Endothelial cell of umbilical vein (primary cell): ENCODE data around the gene TMEM127. TPM values are rescaled to one million over a fixed set of nuclear protein-coding genes. Genes with fewer than 3 reads are reported as not detected.

ENCODE experiments used
- BruUV-seq: library from RNA; stranded (reverse); fragments of 400-500 nt; replicated peaks from 2 replicates; lab custom pipeline; 2021; lab: Mats Ljungman, UMichigan
- CTCF ChIA-PET: fragments of 300-600, 350-600 bp; sonication (Branson Sonifier 250); formaldehyde crosslinking; loops from one replicate; lab custom pipeline; 2021; ENCODE audit warnings: antibody characterized with exemption, inconsistent platforms; lab: Charles Lee
- POLR2A ChIA-PET: fragments of 300-600, 350-600 bp; sonication (Branson Sonifier 250); formaldehyde crosslinking; loops from one replicate; lab custom pipeline; 2021; ENCODE audit warnings: antibody characterized with exemption, inconsistent platforms; lab: Charles Lee
- DNase-seq: peaks from one replicate; pipeline ENCODE4 v3.0.0-alpha.2; 2011; ENCODE audit warnings: low read depth, low spot score
- FAIRE-seq: peaks from 2 replicates; lab custom pipeline; 2011; peaks lifted over from hg19 to GRCh38; lab: Jason Lieb, UNC
- H2AFZ ChIP-seq: 2 replicates; pipeline ENCODE4 v1.6.0; 2012; ENCODE audit warnings: low read depth, low read length, control low read depth, inconsistent platforms
- H3K27ac ChIP-seq: 2 replicates; pipeline ENCODE4 v1.5.1; 2011; ENCODE audit warnings: low read depth, mild to moderate bottlenecking, control low read depth, low read length, moderate library complexity; ENCODE audit not compliant: insufficient read depth
- H3K27me3 ChIP-seq, 2 experiments: 2 replicates each; pipeline versions ENCODE4 v1.6.0 to v1.6.1; 2011; ENCODE audit warnings: low read length in 2 of 2, mixed read lengths in 1 of 2; ENCODE audit not compliant: control insufficient read depth in 2 of 2, insufficient read depth in 2 of 2
- H3K36me3 ChIP-seq, 2 experiments: 2 replicates in 1 of 2; 3 replicates in 1 of 2; pipeline ENCODE4 v1.5.1; 2011; ENCODE audit warnings: low read length in 2 of 2, mild to moderate bottlenecking in 1 of 2, moderate library complexity in 1 of 2; ENCODE audit not compliant: control insufficient read depth in 2 of 2, insufficient read depth in 2 of 2; ENCODE audit errors: extremely low read depth in 1 of 2
- H3K4me1 ChIP-seq: 3 replicates; pipeline ENCODE4 v1.5.1; 2011; ENCODE audit warnings: mild to moderate bottlenecking, low read length; ENCODE audit not compliant: control insufficient read depth, insufficient read depth; ENCODE audit errors: extremely low read depth
- H3K4me2 ChIP-seq: 2 replicates; pipeline ENCODE4 v1.6.1; 2011; ENCODE audit warnings: low read length, control low read depth, mixed read lengths; ENCODE audit not compliant: insufficient read depth
- H3K4me3 ChIP-seq, 3 experiments: fragments of 200-600 bp in 1 of 3; sonication (generic), shearing (Covaris generic) in 1 of 3; replicated peaks in 1 of 3; 2 replicates each; pipeline ENCODE4 v1.5.1; 2011 to 2016; ENCODE audit warnings: control low read depth in 3 of 3, low read length in 3 of 3, mild to moderate bottlenecking in 2 of 3, inconsistent platforms in 1 of 3, low read depth in 1 of 3, moderate library complexity in 1 of 3; ENCODE audit not compliant: insufficient read depth in 1 of 3
- H3K79me2 ChIP-seq: 2 replicates; pipeline ENCODE4 v1.6.0; 2012; ENCODE audit warnings: low read length, inconsistent platforms; ENCODE audit not compliant: control insufficient read depth, insufficient read depth
- H3K9ac ChIP-seq: replicated peaks from 2 replicates; pipeline ENCODE3; 2011; ENCODE audit warnings: low read length, control low read depth; ENCODE audit not compliant: insufficient read depth; ENCODE audit errors: extremely low read depth
- H3K9me1 ChIP-seq: replicated peaks from 3 replicates; pipeline ENCODE4 v1.6.0; 2011; ENCODE audit warnings: mild to moderate bottlenecking, low read length; ENCODE audit not compliant: control insufficient read depth, insufficient read depth; ENCODE audit errors: extremely low read depth
- H3K9me3 ChIP-seq: replicated peaks from 2 replicates; pipeline ENCODE4 v1.5.1; 2012; ENCODE audit warnings: low read length, inconsistent platforms; ENCODE audit not compliant: control insufficient read depth, insufficient read depth
- H4K20me1 ChIP-seq: replicated peaks from 2 replicates; pipeline ENCODE3; 2011; ENCODE audit warnings: mild to moderate bottlenecking, low read length; ENCODE audit not compliant: control insufficient read depth, insufficient read depth; ENCODE audit errors: extremely low read depth
- CTCF ChIP-seq, 2 donors: IDR thresholded peaks; 1 replicate in 1 of 2; 2 replicates in 1 of 2; pipeline ENCODE4 v1.5.1; 2011; ENCODE audit warnings: low read length in 2 of 2, mild to moderate bottlenecking in 2 of 2, moderate library complexity in 2 of 2, control low read depth in 1 of 2, inconsistent platforms in 1 of 2, low read depth in 1 of 2; ENCODE audit not compliant: insufficient read depth in 1 of 2; ENCODE audit errors: extremely low read depth in 1 of 2
- EZH2 ChIP-seq: IDR thresholded peaks from 2 replicates; pipeline ENCODE4 v1.6.1; 2012; ENCODE audit warnings: borderline replicate concordance, low read depth, mild to moderate bottlenecking, moderate library complexity, low read length, inconsistent platforms; ENCODE audit not compliant: severe bottlenecking
- FOS ChIP-seq: IDR thresholded peaks from 2 replicates; pipeline ENCODE4 v1.6.1; 2011; ENCODE audit warnings: mild to moderate bottlenecking, low read length, moderate library complexity, borderline replicate concordance; ENCODE audit not compliant: insufficient read depth
- GATA2 ChIP-seq: IDR thresholded peaks from 2 replicates; pipeline ENCODE4 v1.7.0; 2011; ENCODE audit warnings: low read depth, mild to moderate bottlenecking, moderate library complexity, mixed read lengths, low read length; ENCODE audit not compliant: insufficient read length, insufficient read depth
- JUN ChIP-seq: IDR thresholded peaks from 2 replicates; pipeline ENCODE4 v1.6.1; 2011; ENCODE audit warnings: borderline replicate concordance, low read depth; ENCODE audit not compliant: insufficient read length, insufficient read depth
- MAX ChIP-seq: IDR thresholded peaks from 2 replicates; pipeline ENCODE4 v1.6.1; 2011; ENCODE audit not compliant: insufficient read depth, insufficient read length
- MYC ChIP-seq: IDR thresholded peaks from one replicate; pipeline ENCODE4 v1.6.1; 2011; ENCODE audit warnings: mild to moderate bottlenecking, low read depth, low read length
- POLR2A ChIP-seq: IDR thresholded peaks from 2 replicates; pipeline ENCODE4 v1.6.1; 2012; ENCODE audit warnings: low read depth, mild to moderate bottlenecking, control low read depth, low read length
- POLR2AphosphoS5 ChIP-seq: IDR thresholded peaks from 2 replicates; pipeline ENCODE4 v1.6.1; 2012; ENCODE audit warnings: low read depth, mild to moderate bottlenecking, control low read depth, low read length, moderate library complexity; ENCODE audit not compliant: insufficient read depth
- dilution Hi-C: fragments of 300-500 bp; cut with MboI; formaldehyde crosslinking; loops from one replicate; pipeline ENCODE4 v1.15.0; 2019; ENCODE audit warnings: low sequenced_read_pairs; ENCODE audit not compliant: extremely low pct_ligation_motif_present
- intact Hi-C: fragments of 100-400 bp; cut with micrococcal nuclease; formaldehyde crosslinking; loops from one replicate; pipeline ENCODE4 v1.10.0; 2022
- polyA plus RNA-seq, 4 experiments: library from polyadenylated mRNA; depleted of rRNA in 3 of 4; stranded (reverse) in 3 of 4; unstranded in 1 of 4; fragments of >200 nt; gene quantifications; 2 replicates each; pipeline versions ENCODE4 v1.2.1 to v1.2.3, GENCODE V29; 2011 to 2012; ENCODE audit warnings: missing spikeins in 1 of 4
- total RNA-seq: library from RNA; stranded (reverse); gene quantifications from 2 replicates; pipeline ENCODE4 v1.2.3, GENCODE V29; 2021

TMEM127 gene
- total and polyA plus RNA-seq, 2 donors (not counting 3 experiments of a cell fraction or from before 2014, with no cell fraction given), result 48.4 to 75.7 TPM

DNA sequence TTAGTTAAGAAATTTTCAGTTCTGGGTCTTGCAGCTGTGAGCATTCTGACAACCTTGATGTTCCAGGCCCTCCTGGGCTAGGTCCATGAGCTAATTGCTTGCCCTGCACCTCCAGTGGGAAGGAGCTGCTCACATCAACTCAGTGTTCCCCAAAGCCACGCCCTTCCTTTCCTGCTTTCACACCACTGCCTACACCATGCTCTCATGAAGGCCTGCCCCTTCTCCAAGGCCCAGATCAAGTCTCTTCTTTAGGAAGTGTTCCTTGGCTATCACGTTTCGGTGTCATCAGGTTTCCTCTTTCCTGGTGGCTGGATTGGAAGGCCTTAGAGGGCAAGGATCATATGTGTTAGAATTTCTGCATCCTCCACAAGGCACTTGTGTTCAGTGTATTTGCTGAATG, 18.8 kb downstream of the TMEM127 start:
- FAIRE-seq, result peak; percentile 52
- no TSS peak for BruUV-seq
- H3K9me3 ChIP-seq, result no peaks in the 10 kb centered on the region

More for the DNA sequence above, 18.8 kb downstream of the TMEM127 start:
- dilution Hi-C loops, result no loop called here
- no peak overlapping the region for H3K9ac ChIP-seq
- TF ChIP-seq MAX, result no peak
- TF ChIP-seq GATA2, result no peak
- no peak for TF ChIP-seq MYC
- TF ChIP-seq JUN, result no peak
- TF ChIP-seq EZH2, result no peak
- TF ChIP-seq POLR2A, result no peak
- no peak for TF ChIP-seq CTCF (IDR thresholded peaks at IDR 0.05; ENCODE audit: extremely low read depth in 1 of 2, insufficient read depth in 1 of 2, low read depth in 1 of 2, low read length in 2 of 2)
- TF ChIP-seq FOS, result no peak
- TF ChIP-seq POLR2AphosphoS5, result no peak
- no peak overlapping the region for H2AFZ ChIP-seq
- intact Hi-C loops, result no loop called here
- no peaks in the 10 kb centered on the region for H3K9me1 ChIP-seq
- no peak for DNase-seq
- H3K79me2 ChIP-seq, result no peaks in the 10 kb centered on the region
- ChIA-PET CTCF (interaction anchor here (0.7 to 0.9 kb wide), 2 partner anchors 20 to 32 kb away, joined by 3 read pairs; no protein-coding TSS in a partner anchor), POLR2A (interaction anchor here (0.9 kb wide), 1 partner anchor 39 kb away, joined by 3 read pairs; the partner anchor contains the start of gene STARD7)
- H3K4me2 ChIP-seq, result no peak overlapping the region
- no peak overlapping the region for H3K4me3 ChIP-seq
- H3K36me3 ChIP-seq, result no peaks in the 10 kb centered on the region
- peaks cover 43% of the 10 kb centered on the region for H3K4me1 ChIP-seq
- no peaks in the 10 kb centered on the region for H4K20me1 ChIP-seq
- H3K27ac ChIP-seq, result no peak overlapping the region
- no peaks in the 10 kb centered on the region for H3K27me3 ChIP-seq
